GM12801 (cell line): ENCODE results near the gene MSI2.

Experiments used
- CTCF ChIP-seq: IDR thresholded peaks from one replicate; pipeline ENCODE4 v1.5.1; 2011; ENCODE audit warnings: control low read depth; ENCODE audit not compliant: insufficient read length; ENCODE audit errors: extremely low read depth

MSI2 gene

GRCh38 chr17:57331423-57331822 lies 75.1 kb downstream of the MSI2 start:
- no peak for TF ChIP-seq CTCF

- TF ChIP-seq CTCF, result no peak
Measured at GRCh38 chr17:57332501-57332900, 76.2 kb downstream of the MSI2 start.

- no peak for TF ChIP-seq CTCF
Measured at GRCh38 chr17:57335195-57335792, 79.0 kb downstream of the MSI2 start.

GRCh38 chr17:57337390-57337789 lies 81.1 kb downstream of the MSI2 start:
- no peak for TF ChIP-seq CTCF

GRCh38 chr17:57338257-57338914 lies 82.1 kb downstream of the MSI2 start:
- no peak for TF ChIP-seq CTCF

GRCh38 chr17:57340160-57340981 lies 84.0 kb downstream of the MSI2 start:
- no peak for TF ChIP-seq CTCF
